AG08396 (cell line): ENCODE results near the gene PRDM16.

ENCODE experiments used
- DNase-seq: peaks from one replicate; pipeline ENCODE4 v3.0.0; 2012; ENCODE audit warnings: low spot score, mixed read lengths

Gene PRDM16

GRCh38 chr1:3433596-3434320 lies 364.8 kb downstream of the PRDM16 start:
- DNase-seq: no peak

DNA sequence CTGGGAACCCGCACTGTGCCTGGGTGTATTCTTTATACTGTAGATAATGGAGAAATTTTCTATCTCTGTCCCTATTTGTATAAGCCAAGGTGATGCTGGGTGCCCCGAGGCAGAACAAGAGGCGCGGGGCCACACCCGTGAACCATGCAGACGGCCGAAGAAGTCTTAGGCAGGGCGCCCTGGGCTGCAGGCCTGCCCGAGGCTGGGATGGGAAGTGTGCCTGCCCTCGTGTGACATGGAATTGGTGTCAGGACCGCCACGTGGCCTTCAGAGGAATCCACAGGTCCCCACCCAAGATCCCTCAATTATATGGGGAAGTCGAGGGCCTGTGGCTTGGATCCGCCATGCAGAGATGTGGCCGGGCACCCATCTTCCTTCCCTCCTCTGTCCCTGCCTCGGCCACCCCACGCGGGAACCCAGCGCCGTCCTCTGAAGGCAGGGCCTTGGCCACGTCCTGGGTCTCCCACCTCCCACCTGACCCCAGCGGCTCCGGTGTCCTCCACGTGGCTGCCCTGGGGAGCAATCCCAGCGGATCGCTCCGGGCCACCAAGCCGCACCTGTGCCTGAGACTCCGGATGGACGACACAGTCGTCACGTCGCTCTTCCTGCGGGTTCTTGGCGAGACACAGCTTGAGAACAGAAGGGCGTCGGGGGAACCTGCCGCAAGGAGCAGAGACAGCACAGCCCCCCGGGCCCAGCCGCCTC lies 365.6 kb downstream of the PRDM16 start:
- DNase-seq: no peak

- DNase-seq: no peak
These were observed 366.7 kb downstream of the PRDM16 start for GRCh38 chr1:3435666-3436065.

GRCh38 chr1:3436451-3436850 lies 367.4 kb downstream of the PRDM16 start:
- DNase-seq: no peak

GRCh38 chr1:3436901-3437300 lies 367.9 kb downstream of the PRDM16 start:
- no peak for DNase-seq

DNA sequence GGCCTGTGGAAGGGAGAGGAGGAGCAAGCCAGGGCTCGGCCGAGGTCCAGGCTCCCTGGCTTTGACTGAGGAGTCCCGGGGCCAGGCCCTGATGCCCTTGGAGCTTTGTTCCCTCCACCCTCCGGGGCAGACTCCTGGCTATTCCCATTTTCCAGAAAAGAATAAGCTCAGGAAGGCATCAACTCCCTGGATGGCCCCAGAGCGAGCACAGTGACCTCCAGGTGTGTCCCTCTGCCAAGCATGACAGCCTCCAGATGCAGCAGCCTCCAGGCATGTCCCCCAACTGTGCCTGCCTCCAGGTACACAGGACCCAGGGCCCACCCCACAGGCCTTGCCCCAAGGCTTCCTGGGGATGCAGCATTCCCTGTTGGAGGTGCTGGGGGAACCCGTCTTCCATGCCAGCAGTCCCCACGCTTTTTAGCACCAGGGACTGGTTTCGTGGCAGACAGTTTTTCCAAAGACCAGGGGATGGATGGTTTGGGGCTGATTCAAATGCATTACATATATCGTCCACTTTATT lies 369.7 kb downstream of the PRDM16 start:
- DNase-seq: no peak

- DNase-seq: no peak
These were observed 370.6 kb downstream of the PRDM16 start for GRCh38 chr1:3439346-3440299.

GRCh38 chr1:3440300-3440681 lies 371.3 kb downstream of the PRDM16 start:
- no peak for DNase-seq

- no peak for DNase-seq
These were observed 371.9 kb downstream of the PRDM16 start for GRCh38 chr1:3440711-3441409.

DNA sequence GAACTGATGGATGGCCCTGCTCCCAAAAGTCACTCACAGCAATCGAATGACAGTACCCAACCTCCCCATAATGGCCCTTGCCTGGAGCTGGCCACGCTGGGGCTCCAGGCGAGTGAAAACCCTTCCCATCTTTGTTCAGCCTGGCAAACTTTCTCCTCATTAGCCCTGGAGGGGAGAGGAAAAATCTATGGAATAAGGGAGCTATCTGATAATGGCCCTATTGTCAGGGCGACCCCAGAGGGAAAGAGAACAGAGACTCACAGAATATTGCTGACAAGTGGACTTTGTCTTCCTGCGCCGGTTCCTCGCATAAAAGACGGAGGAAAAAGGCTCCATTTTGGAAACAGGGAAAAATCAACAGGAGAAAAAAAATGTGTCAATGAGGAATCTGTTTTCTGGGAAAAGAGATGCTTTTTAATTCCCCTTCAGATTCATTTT lies 372.4 kb downstream of the PRDM16 start:
- DNase-seq: no peak

DNA sequence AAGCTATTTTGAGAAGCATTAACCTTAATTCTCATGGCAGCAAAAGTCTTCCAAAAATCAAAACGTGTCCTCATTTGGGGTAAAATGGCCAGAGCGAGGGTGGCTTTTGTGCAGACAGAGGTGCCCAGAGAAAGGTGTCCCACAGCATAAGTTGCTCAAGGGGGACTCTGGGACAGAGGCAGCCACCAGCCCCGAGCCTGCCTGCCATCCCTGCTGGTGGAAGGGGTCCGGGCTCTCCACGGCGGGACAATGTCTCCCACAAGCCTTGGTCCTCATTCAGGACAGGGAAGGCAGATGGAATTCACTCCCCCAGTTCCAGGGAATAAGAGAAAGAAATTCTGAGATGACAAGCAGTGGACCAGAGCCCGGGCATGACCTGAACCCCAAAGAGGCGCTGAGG lies 372.9 kb downstream of the PRDM16 start:
- no peak for DNase-seq

DNA sequence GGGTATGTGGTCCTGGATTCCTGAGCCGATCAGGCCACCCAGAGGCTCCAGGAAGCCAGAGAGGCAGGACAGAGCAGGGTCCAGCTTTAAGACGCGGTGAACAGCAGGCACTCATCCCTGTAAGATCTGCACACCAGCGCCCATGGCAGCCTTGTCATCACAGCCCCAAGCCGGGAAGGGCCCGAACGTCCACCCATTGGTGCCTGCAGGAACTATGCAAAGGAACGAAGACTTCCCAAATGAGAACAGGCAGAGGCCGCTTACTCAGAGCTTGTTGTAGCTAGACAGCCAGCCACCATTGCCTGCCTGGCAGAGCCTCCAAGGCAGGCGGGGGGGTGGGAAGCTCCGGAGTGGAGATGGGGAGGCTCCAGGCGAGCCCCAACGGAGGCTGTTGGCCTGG lies 373.3 kb downstream of the PRDM16 start:
- DNase-seq: no peak

GRCh38 chr1:3442901-3443300 lies 373.9 kb downstream of the PRDM16 start:
- no peak for DNase-seq

- no peak for DNase-seq
These were observed 374.8 kb downstream of the PRDM16 start for GRCh38 chr1:3443807-3444206.

DNA sequence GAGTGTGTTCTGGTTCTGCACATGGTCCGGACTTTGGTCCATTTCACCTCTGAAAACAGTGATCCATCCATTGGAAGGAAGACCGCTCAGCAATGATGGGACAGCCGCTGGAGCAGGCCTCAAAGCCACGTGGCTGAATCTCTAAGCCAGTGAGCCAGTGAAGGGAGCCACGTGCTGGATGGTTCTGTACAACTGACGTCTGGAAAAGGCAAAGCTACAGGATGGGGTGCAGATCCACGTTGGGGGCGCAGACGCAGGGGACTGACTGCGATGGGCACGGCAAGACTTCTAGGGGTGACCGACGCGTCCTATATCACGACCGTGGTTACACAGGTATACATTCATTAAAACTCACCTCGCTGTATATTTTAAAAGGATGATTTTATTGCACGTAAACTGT lies 375.3 kb downstream of the PRDM16 start:
- no peak for DNase-seq

- DNase-seq: no peak
These were observed 375.7 kb downstream of the PRDM16 start for GRCh38 chr1:3444736-3445135.

DNA sequence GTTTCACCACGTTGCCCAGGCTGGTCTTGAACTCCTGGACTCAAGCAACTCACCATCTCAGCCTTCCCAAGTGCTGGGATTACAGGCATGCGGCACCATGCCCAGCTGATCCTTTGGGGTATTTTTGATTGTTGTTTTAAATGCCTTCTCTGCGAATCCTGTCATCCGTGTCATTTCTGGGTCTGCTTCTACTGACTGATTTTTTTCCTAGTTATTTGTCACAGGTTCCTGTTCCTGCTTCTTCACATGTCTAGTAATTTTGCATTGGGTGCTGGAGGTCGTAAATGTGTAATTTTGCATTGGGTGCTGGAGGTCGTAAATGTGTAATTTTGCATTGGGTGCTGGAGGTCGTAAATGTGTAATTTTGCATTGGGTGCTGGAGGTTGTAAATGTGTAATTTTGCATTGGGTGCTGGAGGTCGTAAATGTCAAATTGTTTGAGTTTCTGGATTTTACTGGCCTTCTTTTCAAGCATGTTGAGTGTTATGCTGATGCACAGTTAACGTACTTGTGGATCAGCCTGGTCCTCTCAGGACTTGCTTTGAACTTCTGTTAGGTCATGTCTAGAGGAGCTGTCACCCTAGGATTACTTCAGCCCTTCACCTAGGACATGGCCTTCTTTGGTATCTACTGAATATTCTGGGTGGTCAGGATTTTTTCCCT lies 381.3 kb downstream of the PRDM16 start:
- DNase-seq: no peak

DNA sequence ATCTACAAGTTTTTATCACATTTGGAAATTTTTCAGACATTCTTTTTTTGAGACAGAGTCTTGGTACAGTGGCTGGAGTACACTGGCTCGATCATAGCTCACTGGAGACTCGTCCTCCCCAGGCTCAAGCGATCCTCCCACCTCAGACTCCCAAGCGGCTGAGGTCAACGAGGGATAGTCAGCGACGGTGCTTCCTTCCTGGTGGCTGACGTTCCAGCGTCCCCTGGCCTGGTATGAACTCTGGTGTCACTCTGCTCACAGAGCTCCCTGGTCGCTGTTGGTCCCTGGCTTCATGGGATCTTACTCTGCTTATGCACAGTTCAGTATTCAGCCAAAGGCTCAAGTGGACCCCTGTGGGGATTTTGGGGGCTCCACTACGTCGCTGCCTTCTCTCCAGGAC lies 382.0 kb downstream of the PRDM16 start:
- DNase-seq: no peak

- DNase-seq: no peak
These were observed 383.2 kb downstream of the PRDM16 start for GRCh38 chr1:3451994-3452865.

- DNase-seq: no peak
These were observed 383.8 kb downstream of the PRDM16 start for GRCh38 chr1:3452866-3453175.
